ENCODE results near the gene MARCHF9. TPM values are rescaled to one million over a fixed set of nuclear protein-coding genes. Genes with fewer than 3 reads are reported as not detected.

Gene MARCHF9
- total and polyA plus RNA-seq, 2 donors (not counting 1 experiment from before 2014, with no cell fraction given), result 81.4 to 128 TPM

GRCh38 chr12:57734591-57734990 lies 20.3 kb upstream of the MARCHF9 start:
- WGBS (ENCODE audit: insufficient coverage), result 100% methylated on average over 2 of the region's 4 CpGs
- intact Hi-C loops (cut with micrococcal nuclease), result no loop called here

More at GRCh38 chr12:57734591-57734990, 20.3 kb upstream of the MARCHF9 start:
- Histone ChIP-seq H3K27ac (ENCODE audit: low read length in 2 of 2) (no peak overlapping the region), H3K36me3 (replicated peaks in 1 of 2; ENCODE audit: control extremely low read depth in 1 of 2, control insufficient read depth in 1 of 2, extremely low read depth in 1 of 2, insufficient read depth in 2 of 2, low read length in 1 of 2) (peaks cover 0 to 70% of the 10 kb centered on the region in 2 experiments), H3K4me2 (replicated peaks; ENCODE audit: low read depth, low read length, poor library complexity, severe bottlenecking) (no peak overlapping the region), H3K4me1 (ENCODE audit: control insufficient read depth in 2 of 2, insufficient read depth in 2 of 2, low read length in 2 of 2) (peaks cover 6 to 8% of the 10 kb centered on the region in 2 donors), H3K27me3 (replicated peaks in 1 of 4; ENCODE audit: control extremely low read depth in 1 of 4, control insufficient read depth in 3 of 4, insufficient read depth in 4 of 4, low read length in 3 of 4) (no peaks in the 10 kb centered on the region), H3K4me3 (ENCODE audit: control extremely low read depth in 1 of 5, extremely low read depth in 1 of 5, insufficient read depth in 1 of 5, low read depth in 2 of 5, low read length in 4 of 5) (no peak overlapping the region), H3K9me3 (ENCODE audit: control extremely low read depth in 1 of 3, control insufficient read depth in 2 of 3, insufficient read depth in 1 of 3, low read length in 2 of 3) (no peaks in the 10 kb centered on the region), H2AFZ (ENCODE audit: insufficient read depth, low read depth, low read length, poor library complexity, severe bottlenecking) (no peak overlapping the region), H3K9ac (ENCODE audit: low read length) (no peak overlapping the region), H3K79me2 (ENCODE audit: control insufficient read depth, insufficient read depth, low read length) (peaks cover 25% of the 10 kb centered on the region), H4K20me1 (ENCODE audit: control insufficient read depth, insufficient read depth, low read length, poor library complexity, severe bottlenecking) (peaks cover 42% of the 10 kb centered on the region)
- Mint-ChIP-seq H3K27ac (no peak overlapping the region), H3K9me3 (ENCODE audit: insufficient read depth) (no peaks in the 10 kb centered on the region), H3K4me3 (no peak overlapping the region), H3K27me3 (no peaks in the 10 kb centered on the region), H3K4me1 (peaks cover 10% of the 10 kb centered on the region)
- POLR2A ChIA-PET, result no interaction called here
- DNase-seq (no peak), ATAC-seq (ENCODE audit: low read depth) (no peak)
- TF ChIP-seq EZH2 (IDR thresholded peaks at IDR 0.05; ENCODE audit: borderline replicate concordance, insufficient read depth, low read depth, low read length, poor library complexity, severe bottlenecking) (no peak), CTCF (IDR thresholded peaks at IDR 0.05) (no peak)
- CTCF ChIA-PET, result no interaction called here
